NCI-H526 (cell line): ENCODE measurements around the gene CSNK2B.
A peak's percentile ranks its signal among the peaks of the same experiment; 100 is the strongest.

Experiments
- DNase-seq, 2 experiments: peaks; one replicate each; lab custom pipeline; 2025; lab: John Stamatoyannopoulos, UW

The CSNK2B gene

GRCh38 chr6:31636698-31637596 lies 28.9 kb upstream of the CSNK2B start:
- DNase-seq = no peak

GRCh38 chr6:31639043-31639442 lies 26.8 kb upstream of the CSNK2B start:
- DNase-seq = no peak

- DNase-seq = no peak
Measured at GRCh38 chr6:31639449-31639861, 26.4 kb upstream of the CSNK2B start.

GRCh38 chr6:31640612-31641011 lies 25.3 kb upstream of the CSNK2B start:
- DNase-seq = no peak

- DNase-seq = no peak
Measured at GRCh38 chr6:31641370-31641769, 24.5 kb upstream of the CSNK2B start.

- DNase-seq = no peak
Measured at GRCh38 chr6:31642798-31643570, 22.9 kb upstream of the CSNK2B start.

GRCh38 chr6:31643818-31644454 lies 21.9 kb upstream of the CSNK2B start:
- DNase-seq = no peak

GRCh38 chr6:31645325-31645724 lies 20.6 kb upstream of the CSNK2B start:
- no peak for DNase-seq

GRCh38 chr6:31651602-31652191 lies 14.2 kb upstream of the CSNK2B start:
- DNase-seq = peak in 1 of 2 experiments; percentile 79

- DNase-seq = peak; percentile 94 to 97
Measured at GRCh38 chr6:31652925-31653724, 12.8 kb upstream of the CSNK2B start.

- DNase-seq = no peak
Measured at GRCh38 chr6:31654574-31655348, 11.1 kb upstream of the CSNK2B start.

GRCh38 chr6:31655349-31656237 lies 10.3 kb upstream of the CSNK2B start, which contains the start of gene APOM:
Gene APOM (plus strand): TSS chr6:31655894. CDS start chr6:31655967, 73 bp downstream.
- DNase-seq = no peak

GRCh38 chr6:31657406-31658157 lies 8.3 kb upstream of the CSNK2B start:
- DNase-seq = no peak

GRCh38 chr6:31658158-31658688 lies 7.7 kb upstream of the CSNK2B start:
- no peak for DNase-seq

- no peak for DNase-seq
Measured at GRCh38 chr6:31658983-31659648, 6.8 kb upstream of the CSNK2B start.

- peak in 1 of 2 experiments; percentile 27 for DNase-seq
Measured at GRCh38 chr6:31659649-31660380, 6.1 kb upstream of the CSNK2B start.
